NCI-H774 (cell line): Measurements from ENCODE around the gene DPM2.

Experiments used
- DNase-seq: peaks from one replicate; lab custom pipeline; 2025; lab: John Stamatoyannopoulos, UW

The DPM2 gene

GRCh38 chr9:127955294-127956015 is 17.8 kb upstream of the DPM2 start:
- DNase-seq = peak; percentile 98

DNA sequence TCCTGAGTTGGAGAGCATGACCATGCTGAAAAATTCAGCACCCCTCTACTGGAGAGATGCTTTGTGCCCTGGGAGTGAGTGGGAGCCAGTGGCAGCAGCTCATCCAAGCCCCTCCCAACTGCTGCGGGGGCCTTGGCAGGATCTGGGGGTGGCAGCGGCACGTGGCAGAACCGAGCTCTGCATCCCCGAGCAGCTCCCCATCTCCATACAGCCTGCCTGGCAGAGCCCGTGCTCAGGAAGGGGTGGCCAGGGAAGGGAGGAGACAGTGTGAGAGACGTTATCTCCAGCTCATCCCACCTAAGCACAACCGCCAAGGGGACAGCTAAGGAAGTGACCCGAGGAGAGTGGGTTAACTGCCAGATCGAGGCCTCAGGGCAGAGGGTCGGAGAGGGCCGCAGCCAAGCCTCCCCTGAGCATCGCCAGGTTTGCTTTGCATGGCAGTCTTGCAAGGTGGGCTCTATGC is 17.2 kb upstream of the DPM2 start:
- DNase-seq = no peak

DNA sequence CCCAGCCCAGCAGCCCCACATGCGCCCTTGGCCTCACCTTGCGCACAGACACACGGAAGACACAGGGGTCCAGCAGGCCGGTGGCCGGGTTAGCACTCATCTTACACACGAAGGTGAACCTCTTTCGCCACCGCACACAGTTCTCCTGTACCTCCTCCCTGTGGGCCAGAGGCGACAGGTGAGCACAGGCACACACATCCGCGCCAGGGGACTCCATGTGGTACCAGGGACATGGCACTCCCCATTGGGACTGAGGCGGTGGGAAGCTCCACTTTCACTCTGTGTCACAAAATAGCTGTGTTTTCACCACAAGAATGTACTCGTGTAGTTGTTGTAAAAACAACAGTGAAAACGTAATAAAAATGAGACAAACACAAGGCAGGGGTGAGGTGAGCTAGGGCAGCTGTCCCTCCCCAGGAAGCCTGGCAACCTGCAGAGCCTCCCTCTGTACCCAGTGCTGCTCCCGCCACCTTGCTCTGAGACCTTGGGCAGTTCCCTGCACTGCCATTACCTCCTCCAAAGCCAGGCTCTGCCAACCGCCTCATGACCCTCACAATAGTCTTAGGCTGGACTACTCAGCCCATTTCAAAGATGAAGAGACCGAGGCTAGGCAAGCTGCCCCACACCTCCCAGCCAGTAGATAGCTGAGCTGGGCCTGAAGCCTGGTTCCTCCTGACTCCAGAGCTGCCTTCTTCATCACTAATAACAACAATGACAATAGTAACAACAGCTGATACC is 16.3 kb upstream of the DPM2 start:
- no peak for DNase-seq

DNA sequence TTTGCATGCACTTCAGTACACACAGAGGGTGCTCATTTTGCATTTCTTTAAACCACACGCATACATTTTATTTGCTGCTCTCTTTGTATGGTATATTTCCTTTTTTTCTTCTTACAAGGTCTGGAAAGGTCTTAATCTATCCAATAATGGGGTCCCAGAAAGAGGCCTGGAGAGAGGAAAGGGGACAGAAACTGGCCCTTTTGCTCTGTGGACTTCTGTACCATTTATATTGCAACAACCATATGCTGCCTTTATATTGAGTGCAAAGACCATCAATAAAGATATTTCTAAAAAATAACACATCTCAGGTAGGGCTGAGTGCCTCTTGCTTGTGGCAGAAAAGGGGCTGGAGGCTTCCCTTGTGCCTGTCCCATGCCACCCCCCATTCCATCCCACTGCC is 15.5 kb upstream of the DPM2 start:
- DNase-seq = no peak

DNA sequence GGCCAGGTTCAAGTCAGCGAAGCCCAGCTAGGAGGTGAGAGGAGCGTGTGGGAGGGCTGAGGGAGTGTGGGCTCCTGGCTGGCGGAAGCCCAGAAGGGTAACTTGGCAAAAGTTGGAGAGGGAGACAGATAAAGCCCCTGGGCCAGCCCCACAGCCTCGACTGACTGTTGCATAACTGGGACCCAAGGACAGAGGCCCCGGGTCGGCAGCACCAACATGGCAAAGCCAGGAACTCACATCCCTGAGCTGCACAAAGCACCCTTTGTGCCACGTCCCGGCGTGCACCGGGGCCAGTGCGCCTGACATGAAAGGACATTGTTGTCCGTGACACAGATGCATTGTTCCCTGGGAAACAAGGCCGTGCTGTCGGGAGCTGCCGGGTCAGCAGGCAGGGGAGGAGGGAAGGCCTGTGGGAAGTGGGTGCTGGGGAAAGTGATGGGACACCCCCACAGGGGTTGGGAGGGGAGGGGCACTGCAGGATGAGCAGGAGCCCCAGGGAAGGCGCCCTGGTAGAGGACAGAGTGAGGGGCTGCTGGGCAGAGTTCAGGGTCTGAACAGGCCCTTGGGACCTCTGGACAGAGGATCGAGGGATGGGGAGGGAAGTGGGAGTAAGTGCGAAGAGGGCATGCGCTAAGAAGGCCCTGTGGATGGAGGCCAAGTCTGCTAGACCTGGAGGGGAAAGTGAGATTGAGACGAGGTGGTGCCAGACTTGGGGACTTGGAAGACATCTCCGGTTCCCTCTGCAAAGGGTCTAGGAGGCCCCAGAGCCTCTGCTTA is 13.0 kb upstream of the DPM2 start:
- DNase-seq = no peak

GRCh38 chr9:127949827-127950512 is 12.3 kb upstream of the DPM2 start:
- no peak for DNase-seq

GRCh38 chr9:127947841-127948710 is 10.4 kb upstream of the DPM2 start:
- DNase-seq = no peak

GRCh38 chr9:127946728-127947127 is 9.1 kb upstream of the DPM2 start:
- no peak for DNase-seq

DNA sequence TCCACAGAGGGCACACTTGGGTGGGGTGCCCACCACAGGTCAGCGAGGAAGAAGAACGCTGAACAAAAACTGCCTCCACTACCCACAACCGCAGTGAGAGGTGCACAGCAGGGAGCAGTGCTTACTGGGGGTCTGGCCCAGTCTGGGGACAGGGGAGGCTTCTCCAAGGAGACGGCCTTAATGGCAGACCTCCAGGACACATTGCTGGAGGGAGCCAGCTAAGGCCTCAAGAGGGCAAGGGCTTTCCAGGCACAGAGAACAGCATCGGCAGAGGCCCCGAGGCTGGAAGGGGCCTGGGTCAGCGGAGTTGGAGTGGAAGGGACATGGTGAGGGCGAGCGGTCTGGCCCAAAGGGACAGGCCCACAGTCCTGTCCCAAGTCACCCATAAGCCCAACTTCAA is 8.3 kb upstream of the DPM2 start:
- no peak for DNase-seq

GRCh38 chr9:127945338-127945737 is 7.7 kb upstream of the DPM2 start:
- no peak for DNase-seq

- no peak for DNase-seq
These were observed 7.0 kb upstream of the DPM2 start for GRCh38 chr9:127944586-127945218.

DNA sequence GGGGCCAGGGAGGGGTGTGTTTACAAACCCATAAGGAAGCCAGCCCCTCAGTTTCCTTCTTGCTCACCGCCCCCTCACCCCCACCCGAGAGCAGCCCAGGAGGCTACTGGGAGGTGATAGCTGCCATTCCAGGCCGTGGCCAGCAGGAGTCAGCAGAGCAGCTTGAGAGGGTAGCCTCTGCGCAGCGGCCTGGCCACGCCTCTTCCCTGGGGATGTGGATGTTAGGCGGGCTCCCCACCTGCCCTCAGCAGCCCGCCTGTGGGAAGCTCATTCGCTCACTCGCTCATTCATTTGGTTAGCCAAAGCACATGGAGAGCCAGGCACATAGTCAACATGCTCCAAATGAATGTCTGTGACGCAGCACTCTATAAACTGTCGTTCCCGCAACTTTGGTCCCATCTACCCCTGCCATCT is 6.1 kb upstream of the DPM2 start:
- DNase-seq = peak; percentile 85

- no peak for DNase-seq
These were observed 5.5 kb upstream of the DPM2 start for GRCh38 chr9:127943011-127943662.

DNA sequence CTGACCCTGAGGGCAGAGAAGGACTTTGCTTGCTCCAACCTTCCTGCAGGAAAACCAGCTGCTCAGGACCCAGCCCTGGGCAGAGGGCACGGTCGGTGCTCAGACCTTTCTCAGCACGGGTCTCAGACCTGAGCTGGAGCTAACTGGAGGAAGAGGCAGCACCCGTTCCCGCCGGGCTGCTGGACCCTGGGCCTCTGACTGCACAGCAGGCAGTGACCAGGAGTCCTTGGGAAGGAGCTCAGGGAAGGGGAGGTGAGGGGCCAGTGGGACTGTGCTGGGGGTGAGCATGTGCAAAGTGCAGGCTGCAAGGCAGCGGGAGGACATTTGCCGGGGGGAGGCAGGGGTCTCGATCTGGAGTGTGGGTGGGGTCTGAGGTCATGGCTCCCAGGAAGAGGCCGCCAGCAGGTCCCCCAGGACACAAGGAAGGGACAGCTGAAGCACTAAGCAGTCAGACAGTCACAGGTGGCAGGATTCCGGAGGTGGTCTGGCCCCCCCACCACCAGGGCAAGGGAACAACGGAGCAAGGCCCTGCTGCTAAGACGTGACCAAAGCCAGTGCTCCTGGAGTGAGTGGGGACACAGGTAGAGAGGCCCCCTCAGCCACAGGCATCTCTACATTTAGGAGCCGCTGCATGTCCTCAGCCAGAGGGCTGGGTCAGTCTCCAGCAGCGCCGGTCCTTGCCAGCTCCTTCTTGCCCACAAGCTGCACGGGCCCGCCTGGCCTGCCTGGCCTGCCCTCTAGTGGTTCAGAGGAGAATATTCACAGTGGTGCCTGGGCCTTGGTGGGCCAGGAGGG is 4.8 kb upstream of the DPM2 start:
- peak; percentile 28 for DNase-seq

GRCh38 chr9:127941961-127942215 is 4.2 kb upstream of the DPM2 start:
- no peak for DNase-seq

GRCh38 chr9:127941062-127941960 is 3.7 kb upstream of the DPM2 start:
- no peak for DNase-seq

- no peak for DNase-seq
These were observed 2.9 kb upstream of the DPM2 start for GRCh38 chr9:127940593-127940992.

DNA sequence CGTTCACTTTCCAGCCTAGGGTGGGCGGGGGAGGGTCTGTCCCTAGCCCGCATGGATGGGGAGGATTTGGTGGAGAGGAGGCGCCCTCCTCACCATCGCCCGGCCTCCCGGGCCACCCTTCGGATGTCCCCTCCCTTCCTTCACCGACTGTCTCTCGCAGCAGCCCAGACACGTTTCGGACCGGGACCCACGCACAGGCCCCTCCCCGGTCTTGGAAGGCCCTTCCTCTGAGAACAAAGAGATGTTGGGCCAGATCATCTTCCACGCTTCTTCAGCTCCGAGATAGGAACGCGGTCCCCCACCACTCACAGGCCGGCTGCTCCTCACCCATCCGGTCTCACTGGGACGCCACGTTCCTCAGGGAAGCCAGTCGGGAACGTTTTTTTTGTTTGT is 640 bp upstream of the DPM2 start:
- no peak for DNase-seq

DNA sequence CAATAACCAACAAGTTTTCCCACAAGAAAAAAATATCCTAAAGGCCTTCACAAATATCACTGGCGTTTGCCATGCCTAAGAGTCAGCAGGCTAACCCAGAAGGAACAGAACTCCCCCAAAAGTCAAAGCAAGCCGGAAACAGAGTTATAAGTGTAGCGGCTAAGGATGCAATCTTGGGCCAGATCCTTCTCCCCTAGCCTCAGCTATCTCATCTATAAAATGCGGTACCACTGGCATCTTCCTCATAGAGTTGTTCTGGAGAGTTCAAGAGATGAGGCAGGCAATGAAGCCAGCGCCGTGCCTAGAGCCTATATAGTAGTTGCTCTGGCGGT is 632 bp downstream of the DPM2 start:
- no peak for DNase-seq
